Transverse colon (tissue), 4 donors: Measurements from ENCODE around the gene MAGI1. TPM values are rescaled to one million over a fixed set of nuclear protein-coding genes. Genes with fewer than 3 reads are reported as not detected.

ENCODE experiments used
- DNase-seq: peaks from one replicate; pipeline ENCODE4 v3.0.0-alpha.2; 2019
- H3K27ac ChIP-seq, 4 donors: fragments of 200-600 bp; sonication (generic); 2 replicates each; pipeline ENCODE4 v1.5.1; 2016 to 2018; ENCODE audit warnings: inconsistent platforms in 4 of 4
- H3K27me3 ChIP-seq: fragments of 200-600 bp; sonication (generic); 2 replicates; pipeline ENCODE4 v1.5.1; 2017; ENCODE audit warnings: inconsistent platforms
- H3K36me3 ChIP-seq, 4 donors: fragments of 200-600 bp; sonication (generic); 2 replicates each; pipeline ENCODE4 v1.5.1; 2017 to 2019; ENCODE audit warnings: inconsistent platforms in 4 of 4
- H3K4me1 ChIP-seq, 4 donors: fragments of 200-600 bp; sonication (generic); 2 replicates each; pipeline ENCODE4 v1.5.1; 2017 to 2020; ENCODE audit warnings: inconsistent platforms in 4 of 4
- H3K4me3 ChIP-seq, 4 donors: fragments of 200-600 bp; sonication (generic); 1 replicate in 1 of 4; 2 replicates in 3 of 4; pipeline versions ENCODE4 v1.5.1 to v1.6.1; 2017 to 2019; ENCODE audit warnings: inconsistent platforms in 4 of 4
- H3K9me3 ChIP-seq, 2 donors: fragments of 200-600 bp; sonication (generic); 2 replicates each; pipeline ENCODE4 v1.5.1; 2017 to 2019; ENCODE audit warnings: inconsistent platforms in 2 of 2
- CTCF ChIP-seq, 5 experiments: fragments of 200-600 bp in 3 of 5; fragments of 450-650 bp in 2 of 5; sonication (generic) in 3 of 5; IDR thresholded peaks; 1 replicate in 2 of 5; 2 replicates in 3 of 5; pipeline ENCODE4 v1.5.1; 2016 to 2017; ENCODE audit warnings: antibody characterized with exemption in 5 of 5, inconsistent platforms in 3 of 5, mild to moderate bottlenecking in 2 of 5, moderate library complexity in 1 of 5
- EP300 ChIP-seq: sonication (generic); formaldehyde crosslinking; IDR thresholded peaks from one replicate; pipeline ENCODE4 v1.6.1; 2017; ENCODE audit warnings: antibody characterized with exemption, low read depth
- POLR2A ChIP-seq: fragments of 450-650 bp; IDR thresholded peaks from one replicate; pipeline ENCODE4 v1.6.1; 2016; ENCODE audit warnings: antibody characterized with exemption, mild to moderate bottlenecking, moderate library complexity
- POLR2AphosphoS5 ChIP-seq, 3 donors: sonication (generic); formaldehyde crosslinking; IDR thresholded peaks; one replicate each; pipeline ENCODE4 v1.6.1; 2016; ENCODE audit warnings: antibody characterized with exemption in 3 of 3
- WGBS, 2 donors: methylation state at CpG; one replicate each; pipeline ENCODE4 v1.1.5; 2018; ENCODE audit warnings: low coverage in 1 of 2; 5-methylcytosine and 5-hydroxymethylcytosine counted together
- in situ Hi-C, 4 donors: fragments of 200-750 bp; cut with MboI; loops; one replicate each; pipeline versions ENCODE4 v1.15.0 to v1.15.1; 2017; ENCODE audit warnings: low sequenced_read_pairs in 3 of 4, low pct_ligation_motif_present in 1 of 4, low pct_unique_long_range_greater_than_20kb in 1 of 4
- intact Hi-C: fragments of 100-400 bp; cut with DNase I; formaldehyde crosslinking; loops from one replicate; pipeline ENCODE4 v1.15.1; 2023; ENCODE audit warnings: low total_unique reads
- total RNA-seq, 4 donors: library from RNA; depleted of rRNA; stranded (reverse); fragments of >200 nt; gene quantifications; one replicate each; pipeline ENCODE4 v1.1.0, GENCODE V29; 2016

MAGI1 gene
- total RNA-seq, 4 donors from 2014 or later = 50.8 to 190 (median 67.4) TPM

- no peak for DNase-seq
- H3K27me3 ChIP-seq = no peaks in the 10 kb centered on the region
- H3K36me3 ChIP-seq = no peaks in the 10 kb centered on the region
- H3K4me1 ChIP-seq = peaks cover 0 to 13% (median 5%) of the 10 kb centered on the region in 4 donors
- no peak overlapping the region for H3K4me3 ChIP-seq
- no peak overlapping the region for H3K27ac ChIP-seq
- no peaks in the 10 kb centered on the region for H3K9me3 ChIP-seq
- in situ Hi-C loops = no loop called here
- no peak for TF ChIP-seq POLR2A
- TF ChIP-seq POLR2AphosphoS5 (IDR thresholded peaks at IDR 0.05) = no peak
- no peak for TF ChIP-seq EP300
- TF ChIP-seq CTCF (IDR thresholded peaks at IDR 0.05) = no peak
- WGBS, 2 donors = 72% methylated on average over 1 of the region's 1 CpG; no CpG with 5 or more reads in 1 of the 2 donors
- intact Hi-C loops = no loop called here
Observed at GRCh38 chr3:65935724-65936123, 103.0 kb downstream of the MAGI1 start.

GRCh38 chr3:65930648-65931047 lies 108.1 kb downstream of the MAGI1 start:
- no peak for TF ChIP-seq EP300
- no peak for TF ChIP-seq CTCF (IDR thresholded peaks at IDR 0.05)
- TF ChIP-seq POLR2A = no peak
- TF ChIP-seq POLR2AphosphoS5 (IDR thresholded peaks at IDR 0.05) = no peak
- no peak overlapping the region for H3K4me3 ChIP-seq
- 79 to 84% methylated on average over 3 to 6 of the region's 6 CpGs for WGBS, 2 donors
- H3K27ac ChIP-seq = no peak overlapping the region
- no peaks in the 10 kb centered on the region for H3K27me3 ChIP-seq
- in situ Hi-C loops = no loop called here
- no peak for DNase-seq
- H3K9me3 ChIP-seq = no peaks in the 10 kb centered on the region
- no peaks in the 10 kb centered on the region for H3K36me3 ChIP-seq
- intact Hi-C loops = no loop called here
- peaks cover 0 to 9% (median 0%) of the 10 kb centered on the region in 4 donors for H3K4me1 ChIP-seq

GRCh38 chr3:65928110-65928509 lies 110.6 kb downstream of the MAGI1 start:
- no peaks in the 10 kb centered on the region for H3K9me3 ChIP-seq
- H3K4me1 ChIP-seq = peaks cover 0 to 15% (median 0%) of the 10 kb centered on the region in 4 donors
- H3K27ac ChIP-seq = no peak overlapping the region

DNA sequence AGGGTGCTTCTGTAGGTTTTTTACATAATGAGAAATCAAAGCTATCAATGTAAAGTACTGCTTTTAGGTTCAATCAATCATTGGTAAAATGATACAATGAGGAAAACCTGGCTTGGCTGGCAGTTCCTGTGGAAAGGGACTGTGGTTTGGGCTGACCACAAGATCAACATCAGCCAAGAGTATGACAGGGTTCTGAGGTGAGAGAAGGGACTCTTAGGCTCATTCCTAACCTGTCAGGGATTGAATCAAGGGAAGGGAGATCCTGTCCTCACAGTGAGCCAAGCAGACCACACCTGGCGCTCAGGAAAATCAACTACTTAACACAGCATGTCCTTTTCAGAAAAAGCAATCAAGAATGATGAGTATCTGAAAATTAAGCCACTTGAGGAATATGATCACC lies 111.1 kb downstream of the MAGI1 start:
- Histone ChIP-seq H3K36me3 (no peaks in the 10 kb centered on the region), H3K9me3 (no peaks in the 10 kb centered on the region), H3K4me3 (no peak overlapping the region), H3K27me3 (no peaks in the 10 kb centered on the region), H3K4me1 (peaks cover 0 to 15% (median 0%) of the 10 kb centered on the region in 4 donors), H3K27ac (no peak overlapping the region)
- TF ChIP-seq POLR2A = no peak
- TF ChIP-seq CTCF (IDR thresholded peaks at IDR 0.05) = no peak
- no peak for TF ChIP-seq POLR2AphosphoS5 (IDR thresholded peaks at IDR 0.05)
- no peak for TF ChIP-seq EP300
- no peak for DNase-seq
- intact Hi-C loops = no loop called here
- in situ Hi-C loops = no loop called here
- WGBS, 2 donors = 92% methylated on average over 1 of the region's 1 CpG; no CpG with 5 or more reads in 1 of the 2 donors

More at GRCh38 chr3:65928110-65928509, 110.6 kb downstream of the MAGI1 start:
- H3K27me3 ChIP-seq = no peaks in the 10 kb centered on the region
- no peak for TF ChIP-seq POLR2A
- TF ChIP-seq POLR2AphosphoS5 (IDR thresholded peaks at IDR 0.05) = no peak
- intact Hi-C loops = loop anchor here (2.0 kb wide), 1 partner anchor 73 kb away; no protein-coding TSS in a partner anchor
- H3K36me3 ChIP-seq = no peaks in the 10 kb centered on the region
- H3K4me3 ChIP-seq = no peak overlapping the region
- in situ Hi-C loops = no loop called here
- no peak for DNase-seq
- whole genome bisulfite sequencing, 2 donors = 54 to 57% methylated on average over 2 of the region's 2 CpGs
